ENCODE data around the gene PHLDA1. TPM values are rescaled to one million over a fixed set of nuclear protein-coding genes. Genes with fewer than 3 reads are reported as not detected.
A peak's percentile ranks its signal among the peaks of the same experiment; 100 is the strongest.

Gene PHLDA1
- total RNA-seq (2022) (46.2 and 47.2 TPM in 2 replicates), Bru-seq, nascent RNA (percentile 98 among the genes with signal in this experiment), BruChase-seq, experiment 1, labeled RNA remaining after a 2-hour chase (percentile 99 among the genes with signal in this experiment), BruChase-seq, experiment 2, labeled RNA remaining after a 6-hour chase (percentile 97 among the genes with signal in this experiment)
- long read RNA-seq, full-length matches to known transcripts: 358 of 374 reads
- long read RNA-seq, partial matches to known transcripts: 0 of 374 reads
- long read RNA-seq, other reads (novel, unspliced or antisense): 16 of 374 reads

DNA sequence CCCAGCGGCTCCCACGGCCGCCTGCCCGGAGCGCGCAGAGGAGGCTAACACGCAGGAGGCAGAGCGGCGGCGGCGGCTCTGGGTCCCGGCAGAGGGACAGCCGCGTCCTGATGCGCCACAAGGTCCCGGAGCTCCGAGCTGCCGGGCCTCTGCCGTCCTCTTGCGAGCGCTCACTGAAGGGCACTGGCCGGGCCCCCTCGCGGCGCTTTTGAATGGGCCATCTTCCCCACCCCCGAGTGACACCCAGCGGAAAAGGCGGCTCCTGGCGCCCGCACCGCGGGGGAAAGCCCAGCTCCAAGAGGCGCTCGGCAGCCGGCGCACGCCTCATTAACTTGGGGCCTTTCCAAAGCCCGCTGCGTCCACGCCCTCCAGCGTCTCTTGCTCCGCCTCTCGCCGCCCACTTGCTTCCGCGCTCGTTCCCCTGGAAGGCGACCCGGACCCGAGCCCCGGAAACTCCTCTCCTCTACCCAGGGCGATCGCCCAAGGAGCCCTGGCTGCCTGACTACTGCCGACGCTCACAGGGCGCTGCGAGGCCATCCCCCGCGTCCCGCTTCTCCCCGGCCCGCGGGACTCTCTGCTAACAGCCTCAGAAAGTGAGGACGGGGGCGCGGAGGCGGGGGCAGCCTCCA is at the start of gene PHLDA1:
Gene PHLDA1 (minus strand): TSS at position 363 of the 629 bp plus-strand sequence.
- ChIA-PET POLR2A (interaction anchor here (0.5 to 2.3 kb wide), 12 partner anchors 9 to 520 kb away, joined by 3 to 19 read pairs (median 4); partner anchors contain the start of gene KRR1), CTCF (interaction anchor here (0.8 to 2.8 kb wide), 11 partner anchors 41 to 520 kb away, joined by 3 to 18 read pairs (median 4); partner anchors contain the start of gene KRR1)
- H3K4me1 ChIP-seq: peaks cover 20% of the 10 kb centered on the region
- no TSS peak for BruUV-seq (replicated peaks)
- peak within 1 kb of the TSS; percentile 97 for H3K4me3 ChIP-seq (ENCODE audit: low read depth, low read length)
- Mint-ChIP-seq H3K27ac (ENCODE audit: unreplicated experiment) (peak within 1 kb of the TSS; percentile 90), H3K4me1 (ENCODE audit: low read depth, unreplicated experiment) (peaks cover 25% of the 10 kb centered on the region), H3K4me3 (ENCODE audit: unreplicated experiment) (peak within 1 kb of the TSS; percentile 86), H3K36me3 (ENCODE audit: insufficient read depth, unreplicated experiment) (peaks cover 70% of the 10 kb centered on the region), H3K9me3 (ENCODE audit: unreplicated experiment) (no peaks in the 10 kb centered on the region), H3K27me3 (ENCODE audit: insufficient read depth, unreplicated experiment) (no peaks in the 10 kb centered on the region)
- peak; percentile 97 to 98 for DNase-seq
- H3K36me3 ChIP-seq (ENCODE audit: control insufficient read depth, insufficient read depth, low read length): no peaks in the 10 kb centered on the region
- no peaks in the 10 kb centered on the region for H3K9me3 ChIP-seq
- TF ChIP-seq, protein P1, sequence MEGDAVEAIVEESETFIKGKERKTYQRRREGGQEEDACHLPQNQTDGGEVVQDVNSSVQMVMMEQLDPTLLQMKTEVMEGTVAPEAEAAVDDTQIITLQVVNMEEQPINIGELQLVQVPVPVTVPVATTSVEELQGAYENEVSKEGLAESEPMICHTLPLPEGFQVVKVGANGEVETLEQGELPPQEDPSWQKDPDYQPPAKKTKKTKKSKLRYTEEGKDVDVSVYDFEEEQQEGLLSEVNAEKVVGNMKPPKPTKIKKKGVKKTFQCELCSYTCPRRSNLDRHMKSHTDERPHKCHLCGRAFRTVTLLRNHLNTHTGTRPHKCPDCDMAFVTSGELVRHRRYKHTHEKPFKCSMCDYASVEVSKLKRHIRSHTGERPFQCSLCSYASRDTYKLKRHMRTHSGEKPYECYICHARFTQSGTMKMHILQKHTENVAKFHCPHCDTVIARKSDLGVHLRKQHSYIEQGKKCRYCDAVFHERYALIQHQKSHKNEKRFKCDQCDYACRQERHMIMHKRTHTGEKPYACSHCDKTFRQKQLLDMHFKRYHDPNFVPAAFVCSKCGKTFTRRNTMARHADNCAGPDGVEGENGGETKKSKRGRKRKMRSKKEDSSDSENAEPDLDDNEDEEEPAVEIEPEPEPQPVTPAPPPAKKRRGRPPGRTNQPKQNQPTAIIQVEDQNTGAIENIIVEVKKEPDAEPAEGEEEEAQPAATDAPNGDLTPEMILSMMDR (IDR thresholded peaks at IDR 0.05; ENCODE audit: insufficient read depth in 1 of 2, low read depth in 1 of 2, low read length in 1 of 2, severe bottlenecking in 1 of 2, unreplicated experiment in 1 of 2): peak; percentile 63 to 85
- intact Hi-C loops (cut with micrococcal nuclease; ENCODE audit: unreplicated experiment): loop anchor here (1.0 to 5.0 kb wide), 12 partner anchors 41 to 471 kb away; no protein-coding TSS in a partner anchor
- H3K27me3 ChIP-seq (replicated peaks; ENCODE audit: control insufficient read depth, insufficient read depth, low read length): no peaks in the 10 kb centered on the region

GRCh38 chr12:76080729-76081415 is 49.3 kb upstream of the PHLDA1 start:
- Mint-ChIP-seq H3K27ac (ENCODE audit: unreplicated experiment) (no peak overlapping the region), H3K27me3 (ENCODE audit: insufficient read depth, unreplicated experiment) (no peaks in the 10 kb centered on the region), H3K4me3 (ENCODE audit: unreplicated experiment) (no peak overlapping the region), H3K4me1 (ENCODE audit: low read depth, unreplicated experiment) (peaks cover 33% of the 10 kb centered on the region), H3K9me3 (ENCODE audit: unreplicated experiment) (no peaks in the 10 kb centered on the region), H3K36me3 (ENCODE audit: insufficient read depth, unreplicated experiment) (peaks cover 60% of the 10 kb centered on the region)
- ChIA-PET POLR2A (no interaction called here), CTCF (interaction anchor here (1.8 kb wide), 1 partner anchor 266 kb away, joined by 4 read pairs; no protein-coding TSS in a partner anchor)
- Histone ChIP-seq H3K4me3 (ENCODE audit: low read depth, low read length) (no peak overlapping the region), H3K27me3 (replicated peaks; ENCODE audit: control insufficient read depth, insufficient read depth, low read length) (no peaks in the 10 kb centered on the region), H3K9me3 (no peaks in the 10 kb centered on the region), H3K4me1 (peaks cover 20% of the 10 kb centered on the region), H3K36me3 (ENCODE audit: control insufficient read depth, insufficient read depth, low read length) (no peaks in the 10 kb centered on the region; the same call in 1 of the 2 replicates)
- peak in 1 of 2 experiments; percentile 32 for DNase-seq
- TF ChIP-seq, protein P1 (IDR thresholded peaks at IDR 0.05; ENCODE audit: insufficient read depth in 1 of 2, low read depth in 1 of 2, low read length in 1 of 2, severe bottlenecking in 1 of 2, unreplicated experiment in 1 of 2): peak in 1 of 2 experiments; percentile 13
- no TSS peak for BruUV-seq (replicated peaks)
- intact Hi-C loops (cut with micrococcal nuclease; ENCODE audit: unreplicated experiment): loop anchor here (5.0 to 10.0 kb wide), 2 partner anchors 76 to 474 kb away; partner anchors contain the start of gene OSBPL8
